ENCODE measurements around the gene IFT172.

GRCh38 chr2:27431395-27431794, 58.1 kb downstream of the IFT172 start:
- TF ChIP-seq CTCF (conservative IDR thresholded peaks at IDR 0.05; ENCODE audit: low read depth in 2 of 2): no peak
- no peak for TF ChIP-seq POLR2AphosphoS5 (IDR thresholded peaks at IDR 0.05; ENCODE audit: low read depth)
- no peak for TF ChIP-seq EZH2 (IDR thresholded peaks at IDR 0.05; ENCODE audit: low read depth, unreplicated experiment)
- no peak for TF ChIP-seq EZH2phosphoT487 (IDR thresholded peaks at IDR 0.05; ENCODE audit: unreplicated experiment)
- no peak for TF ChIP-seq REST (IDR thresholded peaks at IDR 0.05; ENCODE audit: unreplicated experiment)
- TF ChIP-seq ETS1 (IDR thresholded peaks at IDR 0.05): no peak
- no peak for TF ChIP-seq CREB1 (CRISPR knock-in tag; IDR thresholded peaks at IDR 0.05; ENCODE audit: low read depth)
- TF ChIP-seq NANOG (IDR thresholded peaks at IDR 0.05; ENCODE audit: borderline replicate concordance): no peak
- no peak for TF ChIP-seq ZNF331 (CRISPR knock-in tag; IDR thresholded peaks at IDR 0.05; ENCODE audit: low read depth)
- no peak for TF ChIP-seq JUNB (IDR thresholded peaks at IDR 0.05; ENCODE audit: unreplicated experiment)
- no peak for TF ChIP-seq ZNF114 (CRISPR knock-in tag; IDR thresholded peaks at IDR 0.05)
- TF ChIP-seq STAT1 (IDR thresholded peaks at IDR 0.05; ENCODE audit: unreplicated experiment): no peak
